Chondrocyte (in vitro differentiated cells): Measurements from ENCODE around the gene SIPA1L3. TPM values are rescaled to one million over a fixed set of nuclear protein-coding genes. Genes with fewer than 3 reads are reported as not detected.
A peak's percentile ranks its signal among the peaks of the same experiment; 100 is the strongest.

ENCODE experiments used
- DNase-seq: peaks from one replicate; pipeline ENCODE4 v3.0.0; 2021; ENCODE audit warnings: mixed read lengths, low spot score
- H3K27ac Mint-ChIP-seq: one replicate; pipeline ENCODE4 v1.8.0; 2021; ENCODE audit warnings: mild to moderate bottlenecking, moderate library complexity, mixed read lengths; ENCODE audit not compliant: unreplicated experiment
- H3K27me3 Mint-ChIP-seq: 2 replicates; pipeline ENCODE4 v1.8.0; 2021; ENCODE audit warnings: low read depth, mixed read lengths
- H3K36me3 Mint-ChIP-seq: 2 replicates; pipeline ENCODE4 v1.8.0; 2021; ENCODE audit warnings: low read depth, mixed read lengths
- H3K4me1 Mint-ChIP-seq: 2 replicates; pipeline ENCODE4 v1.8.0; 2021; ENCODE audit warnings: low read depth, mild to moderate bottlenecking, mixed read lengths
- H3K4me3 Mint-ChIP-seq: one replicate; pipeline ENCODE4 v1.8.0; 2021; ENCODE audit warnings: mild to moderate bottlenecking, moderate library complexity, mixed read lengths; ENCODE audit not compliant: unreplicated experiment
- H3K9me3 Mint-ChIP-seq: 2 replicates; pipeline ENCODE4 v1.8.0; 2021; ENCODE audit warnings: low read depth, mixed read lengths
- total RNA-seq: library from RNA; stranded (reverse); gene quantifications from 3 replicates; pipeline ENCODE4 v1.2.1, GENCODE V29; 2021
- TF ChIP-seq, protein P1 (sequence below): fragments of 200-600 bp; sonication (generic); IDR thresholded peaks from 2 replicates; pipeline ENCODE4 v1.5.0; 2021; ENCODE audit warnings: antibody characterized with exemption, mild to moderate bottlenecking, moderate library complexity

The SIPA1L3 gene
- total RNA-seq, 1 donor from 2014 or later, result 17.5 TPM

GRCh38 chr19:38036707-38037611, 130.0 kb downstream of the SIPA1L3 start:
- H3K9me3 Mint-ChIP-seq, result peaks cover 1% of the 10 kb centered on the region
- peaks cover 55% of the 10 kb centered on the region for H3K4me1 Mint-ChIP-seq
- H3K27ac Mint-ChIP-seq, result peak overlapping the region; percentile 65
- H3K27me3 Mint-ChIP-seq, result no peaks in the 10 kb centered on the region
- no peak for DNase-seq
- H3K4me3 Mint-ChIP-seq, result no peak overlapping the region
- TF ChIP-seq, protein P1, sequence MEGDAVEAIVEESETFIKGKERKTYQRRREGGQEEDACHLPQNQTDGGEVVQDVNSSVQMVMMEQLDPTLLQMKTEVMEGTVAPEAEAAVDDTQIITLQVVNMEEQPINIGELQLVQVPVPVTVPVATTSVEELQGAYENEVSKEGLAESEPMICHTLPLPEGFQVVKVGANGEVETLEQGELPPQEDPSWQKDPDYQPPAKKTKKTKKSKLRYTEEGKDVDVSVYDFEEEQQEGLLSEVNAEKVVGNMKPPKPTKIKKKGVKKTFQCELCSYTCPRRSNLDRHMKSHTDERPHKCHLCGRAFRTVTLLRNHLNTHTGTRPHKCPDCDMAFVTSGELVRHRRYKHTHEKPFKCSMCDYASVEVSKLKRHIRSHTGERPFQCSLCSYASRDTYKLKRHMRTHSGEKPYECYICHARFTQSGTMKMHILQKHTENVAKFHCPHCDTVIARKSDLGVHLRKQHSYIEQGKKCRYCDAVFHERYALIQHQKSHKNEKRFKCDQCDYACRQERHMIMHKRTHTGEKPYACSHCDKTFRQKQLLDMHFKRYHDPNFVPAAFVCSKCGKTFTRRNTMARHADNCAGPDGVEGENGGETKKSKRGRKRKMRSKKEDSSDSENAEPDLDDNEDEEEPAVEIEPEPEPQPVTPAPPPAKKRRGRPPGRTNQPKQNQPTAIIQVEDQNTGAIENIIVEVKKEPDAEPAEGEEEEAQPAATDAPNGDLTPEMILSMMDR, result no peak
- H3K36me3 Mint-ChIP-seq, result peaks cover 2% of the 10 kb centered on the region

GRCh38 chr19:38039966-38040365, 133.0 kb downstream of the SIPA1L3 start:
- DNase-seq, result no peak
- H3K27ac Mint-ChIP-seq, result peak overlapping the region; percentile 59
- TF ChIP-seq, protein P1, result no peak
- H3K4me1 Mint-ChIP-seq, result peaks cover 25% of the 10 kb centered on the region
- H3K36me3 Mint-ChIP-seq, result peaks cover 4% of the 10 kb centered on the region
- H3K9me3 Mint-ChIP-seq, result peaks cover 3% of the 10 kb centered on the region
- no peaks in the 10 kb centered on the region for H3K27me3 Mint-ChIP-seq
- H3K4me3 Mint-ChIP-seq, result no peak overlapping the region

GRCh38 chr19:38042132-38042531, 135.1 kb downstream of the SIPA1L3 start:
- no peak overlapping the region for H3K27ac Mint-ChIP-seq
- no peak for DNase-seq
- H3K27me3 Mint-ChIP-seq, result no peaks in the 10 kb centered on the region
- peaks cover 4% of the 10 kb centered on the region for H3K36me3 Mint-ChIP-seq
- H3K4me3 Mint-ChIP-seq, result no peak overlapping the region
- H3K9me3 Mint-ChIP-seq, result peaks cover 3% of the 10 kb centered on the region
- TF ChIP-seq, protein P1, result no peak
- H3K4me1 Mint-ChIP-seq, result peaks cover 3% of the 10 kb centered on the region

DNA sequence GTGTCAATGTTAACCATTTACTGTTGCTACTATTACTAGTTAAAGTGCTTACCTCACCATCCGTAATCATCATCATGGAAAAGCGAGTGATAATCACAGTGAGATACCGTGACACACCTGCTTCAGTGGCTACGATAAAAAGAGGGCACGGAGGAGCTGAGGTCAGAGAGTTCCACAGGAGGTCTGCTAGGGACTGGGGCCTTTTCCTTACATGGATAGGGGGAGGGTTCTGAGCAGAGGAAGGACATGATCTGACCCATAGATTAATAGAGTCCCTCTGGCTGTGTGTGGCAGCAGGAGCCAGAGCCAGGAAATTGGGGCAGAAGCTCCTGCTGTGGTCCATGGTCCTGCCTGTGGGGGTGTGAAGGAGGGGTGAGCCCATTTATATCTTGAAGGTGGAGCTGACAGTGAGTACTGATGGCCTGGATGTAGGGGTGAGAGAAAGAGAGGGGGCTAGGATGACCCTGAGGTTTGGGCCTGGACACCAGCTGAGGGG, 136.7 kb downstream of the SIPA1L3 start:
- TF ChIP-seq, protein P1, result no peak
- Mint-ChIP-seq H3K27me3 (no peaks in the 10 kb centered on the region), H3K9me3 (peaks cover 3% of the 10 kb centered on the region), H3K4me1 (no peaks in the 10 kb centered on the region), H3K27ac (no peak overlapping the region), H3K4me3 (no peak overlapping the region), H3K36me3 (peaks cover 4% of the 10 kb centered on the region)
- DNase-seq, result no peak

DNA sequence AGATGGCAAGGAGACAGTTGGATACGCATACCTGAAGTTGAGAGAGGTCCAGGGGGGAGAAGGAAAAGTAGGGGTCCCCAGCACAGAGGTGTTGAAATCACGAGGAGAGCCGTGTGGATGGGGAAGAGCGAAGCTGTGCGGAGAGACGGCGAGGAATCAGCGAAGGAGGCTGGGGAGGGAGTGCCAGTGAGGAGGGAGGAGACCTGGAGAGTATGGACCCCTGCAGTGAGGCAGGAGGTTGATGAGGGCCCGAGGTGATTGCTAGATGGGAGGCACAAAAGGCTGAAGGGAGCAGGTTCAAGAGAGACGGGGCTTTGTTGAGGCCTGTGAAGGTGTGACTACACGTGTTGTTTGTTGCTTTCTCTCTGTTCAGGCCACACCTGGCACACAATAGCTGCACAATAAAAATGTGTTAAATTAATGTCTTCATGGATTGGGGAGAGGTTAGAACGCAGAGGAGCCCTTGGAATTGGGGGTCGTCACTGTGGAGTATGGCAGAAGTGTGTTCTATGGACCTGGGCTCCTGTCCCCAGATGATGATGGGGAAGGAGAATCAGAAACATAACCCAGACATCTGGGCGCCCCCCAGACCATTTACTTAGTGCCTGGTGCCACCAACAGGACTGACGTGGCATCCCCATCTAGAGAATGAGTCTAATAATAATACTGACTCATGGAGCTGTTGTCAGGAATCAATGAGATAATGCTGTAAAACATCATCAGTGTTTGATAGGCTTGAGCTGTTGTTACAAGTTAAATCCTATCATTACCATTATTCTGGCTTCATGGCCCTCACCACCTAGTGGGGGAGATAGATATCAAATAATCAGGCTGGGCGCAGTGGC, 137.5 kb downstream of the SIPA1L3 start:
- no peak overlapping the region for H3K4me3 Mint-ChIP-seq
- H3K4me1 Mint-ChIP-seq, result peaks cover 4% of the 10 kb centered on the region
- peaks cover 4% of the 10 kb centered on the region for H3K36me3 Mint-ChIP-seq
- no peak for DNase-seq
- peaks cover 3% of the 10 kb centered on the region for H3K9me3 Mint-ChIP-seq
- TF ChIP-seq, protein P1, result peak; percentile 60
- H3K27me3 Mint-ChIP-seq, result no peaks in the 10 kb centered on the region
- H3K27ac Mint-ChIP-seq, result no peak overlapping the region
